ENCODE data around the gene ADIPOQ.
"Not testable (repeated sequence)": the region's sequence is repeated elsewhere in the genome, so short reads cannot be mapped to it uniquely, and the experiment has no call there.

GRCh38 chr3:186822388-186822759, 20.1 kb upstream of the ADIPOQ start:
- TF ChIP-seq CSDC2, ESRRG (CRISPR knock-in tag; IDR thresholded peaks at IDR 0.05): not testable (repeated sequence)
